ENCODE data around the gene COX4I2.

Gene COX4I2

DNA sequence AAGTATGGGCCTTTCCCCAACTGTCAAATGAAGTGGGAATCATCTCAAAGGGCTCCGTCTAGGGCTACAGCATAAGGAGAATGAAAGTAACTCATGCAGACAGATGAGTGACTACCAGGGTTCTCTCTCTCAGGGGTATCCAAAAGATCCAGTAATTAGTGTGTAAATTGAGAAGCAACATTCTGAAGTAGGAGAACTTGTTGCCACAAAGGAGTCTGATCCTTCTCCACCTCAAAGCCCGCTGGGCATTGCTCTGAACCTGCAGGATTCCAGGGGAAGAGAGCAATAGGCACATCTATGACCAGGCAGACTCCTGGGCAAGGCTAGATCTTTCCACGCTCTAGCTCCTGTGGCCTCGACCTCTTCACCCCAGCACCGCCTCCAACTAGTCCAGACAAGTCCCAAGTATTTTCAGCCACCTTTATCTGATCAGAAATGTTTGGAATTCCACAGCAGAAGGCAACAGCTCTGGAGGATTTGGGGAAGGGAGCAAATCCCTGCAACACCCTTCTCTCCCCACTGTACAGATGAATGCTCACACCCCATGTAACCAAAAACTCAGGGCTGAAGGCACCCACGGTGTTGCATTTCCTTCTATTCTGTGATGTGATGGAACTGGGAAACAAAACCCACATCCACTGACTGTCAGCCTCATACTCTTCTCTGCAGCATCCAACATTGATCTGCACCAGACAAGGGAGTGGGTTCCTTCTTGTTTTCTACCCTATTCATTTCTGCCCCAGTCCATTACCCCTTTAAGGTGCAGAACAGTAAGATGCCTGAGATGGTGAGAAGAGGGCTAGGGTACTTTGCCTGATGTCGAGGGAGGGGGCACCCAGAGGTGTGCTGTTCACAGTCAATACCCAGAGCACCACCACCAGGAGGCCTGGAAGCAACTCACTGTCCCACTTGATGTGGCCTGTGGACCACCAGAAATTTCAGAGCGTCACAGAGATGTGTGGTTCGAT, 41.0 kb downstream of the COX4I2 start:
- DNase-seq, result no peak

DNA sequence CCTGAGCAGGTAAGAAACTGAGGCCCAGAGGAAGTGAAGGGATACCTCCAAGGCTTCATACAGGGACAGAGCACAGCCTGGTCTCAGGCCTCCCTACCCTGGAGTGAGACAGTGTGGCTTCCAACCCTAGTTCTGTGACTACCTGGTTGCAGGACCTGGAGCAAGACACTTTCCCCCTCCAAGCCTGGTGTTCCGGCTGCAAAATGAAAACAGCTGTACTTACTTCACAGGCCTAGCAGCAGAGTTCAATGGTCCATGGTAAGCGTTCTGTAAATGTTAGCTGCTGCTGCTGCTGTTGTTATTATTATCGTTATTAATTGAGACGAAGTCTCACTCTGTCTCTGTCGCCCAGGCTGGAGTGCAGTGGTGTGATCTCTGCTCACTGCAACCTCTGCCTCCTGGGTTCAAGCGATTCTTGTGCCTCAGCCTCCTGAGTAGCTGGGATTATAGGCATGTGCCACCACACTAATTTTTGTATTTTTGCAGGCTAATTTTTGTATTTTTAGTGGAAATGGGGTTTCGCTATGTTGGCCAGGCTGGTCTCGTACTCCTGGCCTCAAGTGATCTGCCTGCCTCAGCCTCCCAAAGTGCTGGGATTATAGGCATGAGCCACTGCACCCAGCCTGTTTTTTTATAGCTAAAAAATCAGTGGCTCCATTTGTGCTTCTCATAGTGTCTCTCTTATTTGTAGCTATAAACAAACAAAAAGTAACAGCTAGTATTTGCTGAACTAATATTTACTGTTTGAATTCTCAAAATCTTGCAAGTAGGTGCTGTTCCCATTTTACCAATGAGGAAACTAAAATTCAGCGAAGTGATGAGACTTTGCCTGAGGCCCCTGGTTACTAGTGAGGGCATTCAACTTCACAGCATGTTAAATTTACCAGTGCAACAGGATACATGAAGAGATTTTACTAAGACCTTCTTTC, 41.9 kb downstream of the COX4I2 start:
- DNase-seq, result no peak

DNA sequence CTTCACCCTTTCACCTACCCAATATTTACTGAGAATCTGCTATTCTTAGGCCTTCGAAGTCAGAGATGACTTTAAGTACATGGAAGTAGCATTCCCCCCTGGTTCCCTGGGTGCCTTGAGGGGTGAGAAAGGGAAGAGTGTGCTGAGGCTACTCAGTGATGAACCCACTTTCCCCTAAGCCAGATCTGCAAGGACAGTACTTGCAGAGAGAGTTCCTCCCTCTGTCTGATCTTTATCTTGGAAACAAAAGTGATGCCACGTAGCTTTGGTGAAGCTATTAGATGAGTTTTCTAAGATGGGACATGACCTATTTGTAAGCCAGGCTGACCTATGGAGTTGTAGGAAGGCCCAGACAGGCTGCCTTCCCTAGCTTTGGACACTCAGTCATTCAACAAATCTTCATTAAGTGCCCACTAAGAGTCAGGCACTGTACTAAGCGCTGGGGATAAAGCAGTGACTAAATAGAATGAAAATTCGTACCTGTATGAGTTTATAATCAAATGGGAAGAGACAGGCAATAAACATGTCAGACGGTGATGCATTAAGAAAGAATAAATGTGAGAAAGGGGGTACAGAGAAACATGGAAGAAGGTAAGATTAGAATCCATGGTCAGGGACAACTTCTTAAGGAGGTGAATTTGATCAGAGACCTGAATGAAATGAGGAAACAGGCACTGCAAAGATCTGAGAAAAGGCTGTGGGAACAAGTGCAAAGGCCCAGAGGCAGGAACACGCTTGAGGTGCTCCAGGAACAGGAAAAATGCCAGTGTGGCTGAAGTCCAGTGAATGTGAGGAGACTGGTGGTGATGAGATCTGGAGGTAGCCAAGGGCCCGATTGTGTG, 42.8 kb downstream of the COX4I2 start:
- DNase-seq, result no peak

DNA sequence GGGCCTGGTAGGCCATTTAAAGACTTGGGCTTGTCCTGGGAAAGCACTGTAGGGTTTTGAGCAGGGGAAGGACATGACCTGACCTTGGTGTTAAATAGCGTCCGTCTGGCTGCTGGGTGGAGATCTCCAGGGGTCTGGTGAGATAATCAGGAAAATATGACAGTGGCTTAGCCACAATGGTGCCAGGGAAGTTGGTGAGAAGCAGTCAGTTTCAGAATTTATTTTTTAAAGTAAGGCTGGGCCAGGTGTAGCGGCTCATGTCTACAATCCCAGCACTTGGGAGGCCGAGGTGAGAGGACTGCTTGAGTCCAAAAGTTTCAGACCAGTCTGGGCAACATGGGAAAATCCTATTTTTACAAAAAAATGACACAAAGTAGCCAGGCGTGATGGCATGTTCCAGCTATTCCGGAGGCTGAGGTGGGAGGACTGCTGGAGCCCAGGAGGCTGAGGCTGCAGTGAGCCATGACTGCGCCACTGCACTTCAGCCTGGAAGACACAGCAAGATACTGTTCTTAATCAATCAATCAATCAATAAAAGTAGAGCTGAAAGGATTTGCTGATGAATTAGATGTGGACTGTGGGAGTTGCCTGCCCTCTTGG, 43.5 kb downstream of the COX4I2 start:
- no peak for DNase-seq

DNA sequence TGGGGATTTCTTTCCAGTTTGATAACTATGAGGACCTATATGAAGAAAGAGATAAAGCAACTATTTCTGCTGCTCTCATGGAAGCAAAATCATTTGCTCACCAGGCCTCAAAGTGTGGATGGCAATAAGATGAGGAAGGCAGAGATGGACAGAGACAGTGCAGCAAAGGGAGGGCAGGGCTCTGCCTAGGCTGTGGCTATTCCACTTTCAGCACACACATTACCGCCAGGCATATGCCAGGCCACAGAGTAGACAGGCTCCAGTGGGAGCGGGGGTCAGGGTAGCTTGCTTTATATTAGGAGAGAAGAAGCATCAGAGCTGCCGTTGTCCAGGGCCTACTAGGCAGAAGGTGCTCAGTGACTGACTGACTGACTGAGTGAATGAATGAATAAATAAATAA, 44.1 kb downstream of the COX4I2 start:
- DNase-seq, result no peak

DNA sequence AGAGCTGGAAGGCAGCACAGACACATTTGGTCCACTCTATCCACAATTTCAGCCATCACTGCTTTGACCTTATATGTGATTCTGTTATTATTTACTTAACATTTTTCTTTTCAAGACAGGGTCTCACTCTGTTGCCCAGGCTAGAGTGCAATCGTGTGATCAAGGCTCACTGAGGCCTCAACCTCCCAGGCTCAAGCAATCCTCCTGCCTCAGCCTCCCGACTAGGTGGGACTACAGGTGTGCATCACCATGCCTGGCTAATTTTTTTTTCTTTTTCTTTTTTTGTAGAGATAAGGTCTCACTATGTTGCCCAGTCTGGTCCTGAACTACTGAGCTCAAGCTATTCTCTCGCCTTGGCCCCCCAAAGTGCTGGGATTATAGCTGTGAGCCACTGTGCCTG, 44.6 kb downstream of the COX4I2 start:
- DNase-seq, result no peak

DNA sequence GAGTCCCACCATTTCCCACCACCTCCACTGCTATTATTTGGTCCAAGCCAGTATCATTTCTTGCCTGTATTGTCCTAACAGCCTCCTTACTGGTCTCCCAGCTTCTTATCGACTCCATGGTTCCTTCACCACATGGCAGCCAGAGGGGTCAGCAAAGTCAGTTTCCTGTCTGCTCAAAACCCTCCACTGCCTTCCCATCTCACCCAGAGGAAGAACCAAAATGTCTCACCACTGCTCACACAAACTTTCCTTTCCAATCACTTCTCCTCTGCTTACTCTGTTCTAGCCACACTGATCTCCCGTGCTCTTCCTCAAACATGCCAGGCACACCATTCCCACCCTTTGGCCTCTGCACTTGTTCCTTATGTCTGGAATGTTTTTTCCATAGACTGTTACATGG, 45.2 kb downstream of the COX4I2 start:
- DNase-seq, result no peak

DNA sequence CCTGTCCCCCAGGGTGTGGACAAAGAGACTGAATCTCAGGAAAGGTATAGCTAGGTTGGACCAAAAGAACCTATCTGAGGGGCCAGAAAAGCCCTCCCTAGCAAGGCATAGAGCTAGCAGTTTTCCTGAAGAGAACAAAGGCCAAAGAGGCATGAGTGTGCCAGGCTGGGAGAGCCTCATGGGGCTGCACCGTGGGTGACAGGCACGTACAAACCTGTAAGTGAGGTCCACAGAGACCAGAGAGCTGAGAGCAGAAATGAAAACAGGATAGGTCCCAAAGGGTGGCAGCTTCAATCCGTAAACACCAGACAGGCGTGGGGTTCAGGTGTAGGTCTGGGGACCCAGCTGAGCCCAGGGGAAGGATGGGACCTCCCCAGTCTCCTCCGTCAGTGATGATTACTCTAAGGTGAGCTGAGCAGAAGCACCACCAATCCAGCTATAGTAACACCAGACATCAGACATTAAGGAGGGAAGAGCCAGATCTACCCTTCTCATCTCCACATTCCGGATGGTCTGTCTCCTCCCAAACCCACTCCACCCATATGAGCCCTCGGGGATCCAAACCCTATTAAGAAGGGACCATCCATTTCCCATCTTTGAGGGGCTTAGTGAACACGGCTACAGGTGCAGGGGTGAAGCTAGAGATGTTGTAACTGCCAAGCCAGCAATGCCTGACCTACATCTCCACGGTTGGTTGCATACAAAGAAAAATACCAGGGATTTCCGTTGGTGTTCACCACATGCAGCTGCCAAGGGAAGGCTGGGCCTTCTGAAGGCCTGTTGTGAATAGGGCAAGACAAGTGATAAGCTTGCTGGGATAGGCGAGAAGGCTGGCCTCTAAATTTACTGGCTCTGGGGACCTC, 46.7 kb downstream of the COX4I2 start:
- DNase-seq, result no peak

DNA sequence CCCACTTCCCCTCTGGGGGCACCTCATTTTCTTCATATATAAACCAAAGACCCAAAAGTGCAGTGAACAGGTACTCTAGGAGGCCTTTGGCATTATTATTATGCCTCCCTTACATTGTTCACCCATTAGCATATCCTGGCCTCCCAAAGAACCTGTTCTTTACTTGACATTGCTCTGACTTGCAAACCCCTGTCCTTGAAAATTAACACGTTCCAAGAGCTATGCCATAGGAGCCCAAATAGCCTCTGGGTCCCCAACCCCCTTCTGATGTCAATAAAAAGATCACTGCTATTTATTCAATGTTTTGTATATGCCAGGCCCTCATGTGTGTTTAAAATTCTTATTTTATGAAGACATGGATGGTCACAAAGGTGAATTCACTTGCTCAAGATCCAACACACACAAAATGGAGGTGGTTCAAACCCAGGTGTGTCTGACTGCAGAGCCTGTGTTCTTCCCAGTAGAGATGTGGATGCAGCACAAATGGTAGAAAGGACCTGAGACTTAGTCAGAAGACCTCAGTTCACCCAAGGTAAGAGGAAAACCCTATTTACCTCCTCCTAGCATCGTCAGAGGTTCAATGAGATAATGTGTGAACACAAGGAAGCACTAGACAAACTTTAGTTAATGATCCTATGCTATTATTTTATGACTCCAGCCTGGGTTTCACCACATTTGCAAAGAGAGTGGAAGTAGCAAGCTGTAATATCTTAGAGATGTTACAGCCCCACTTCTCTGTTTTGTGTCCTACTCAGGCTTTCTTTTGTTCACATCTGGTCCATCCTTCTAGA, 48.3 kb downstream of the COX4I2 start:
- no peak for DNase-seq

DNA sequence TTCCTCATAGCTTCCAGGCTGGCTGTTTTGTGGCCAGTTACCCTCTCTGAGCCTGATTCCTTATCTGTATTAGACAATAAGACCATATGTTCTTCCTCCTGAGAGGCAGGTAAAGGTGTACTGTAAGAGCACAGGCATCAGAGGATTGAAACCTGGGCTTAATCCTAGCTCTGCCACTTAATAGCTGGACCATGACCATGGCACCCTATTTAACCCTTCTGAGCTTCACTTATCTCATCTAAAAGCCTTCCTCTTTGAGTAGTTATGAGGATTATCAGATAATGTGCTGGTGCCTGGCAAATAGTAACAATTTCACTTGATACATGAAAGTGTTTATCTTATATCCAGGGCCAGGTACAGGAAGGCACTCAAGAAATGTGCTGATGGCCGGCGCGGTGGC, 50.1 kb downstream of the COX4I2 start:
- no peak for DNase-seq

DNA sequence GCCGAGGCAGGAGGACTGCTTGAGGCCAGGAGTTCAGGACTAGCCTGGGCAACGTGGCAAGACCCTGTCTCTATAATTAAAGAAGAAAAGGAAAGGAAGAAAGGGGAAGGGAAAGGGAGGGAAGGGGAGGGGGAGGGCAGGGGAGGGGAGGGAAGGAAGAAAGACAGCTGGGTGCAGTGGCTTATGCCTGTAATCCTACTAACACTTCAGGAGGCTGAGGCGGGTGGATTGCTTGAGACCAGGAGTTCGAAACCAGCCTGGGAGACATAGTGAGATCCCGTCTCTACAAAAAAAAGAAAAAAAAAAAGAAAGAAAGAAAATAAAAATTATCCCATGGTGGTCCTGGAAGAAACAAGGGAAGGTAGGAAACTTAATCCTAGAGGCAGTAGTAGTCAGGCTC, 51.4 kb downstream of the COX4I2 start:
- no peak for DNase-seq

DNA sequence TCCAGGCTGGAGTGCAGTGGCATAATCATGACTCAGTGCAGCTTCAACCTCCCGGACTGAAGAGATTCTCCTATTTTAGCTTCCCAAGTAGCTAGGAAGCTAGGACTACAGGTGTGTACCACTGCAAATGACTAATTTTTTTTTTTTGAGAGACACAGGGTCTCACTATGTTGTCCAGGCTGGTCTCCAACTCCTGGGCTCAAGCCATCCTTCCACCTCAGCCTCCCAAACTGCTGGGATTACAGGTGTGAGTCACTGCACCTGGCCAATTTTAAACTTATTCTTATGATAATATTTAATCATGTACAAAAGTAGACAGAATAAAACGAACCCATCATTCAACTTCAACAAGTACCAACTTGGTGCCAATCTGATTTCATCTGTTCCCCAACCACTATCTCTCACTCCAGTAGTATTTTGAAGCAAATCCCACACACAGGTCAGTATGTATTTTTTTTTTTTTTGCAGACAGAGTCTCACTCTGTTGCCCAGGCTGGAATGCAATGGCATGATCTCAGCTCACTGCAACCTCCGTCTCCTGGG, 52.5 kb downstream of the COX4I2 start:
- no peak for DNase-seq

DNA sequence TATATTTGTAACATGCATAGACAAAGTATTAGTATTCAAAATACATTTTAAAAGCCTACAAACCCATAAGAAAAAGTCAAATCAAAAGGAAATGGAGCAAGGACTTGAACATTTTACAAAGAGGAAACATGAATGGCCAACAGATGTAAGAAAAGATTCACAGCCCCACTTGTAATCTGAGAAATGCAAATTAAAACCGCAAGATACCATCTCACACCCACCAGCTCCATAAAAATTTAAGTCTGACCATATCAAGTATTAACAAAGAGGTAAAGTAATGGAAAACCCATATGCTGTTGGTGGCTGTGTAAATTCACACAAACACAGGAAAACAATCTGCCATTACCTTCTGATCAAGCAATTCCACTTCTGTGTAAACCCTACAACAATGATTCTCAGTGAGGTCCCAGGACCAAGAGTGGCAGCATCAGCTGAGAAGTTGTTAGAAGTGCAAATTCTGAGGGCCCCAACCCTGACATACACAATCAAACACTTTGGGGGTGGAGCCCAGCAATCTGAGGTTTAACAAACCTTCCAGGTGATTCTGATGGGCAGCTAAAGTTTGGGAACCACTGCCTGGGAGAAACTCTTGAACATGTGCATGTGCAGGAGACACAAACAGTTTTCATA, 54.0 kb downstream of the COX4I2 start:
- DNase-seq, result no peak

DNA sequence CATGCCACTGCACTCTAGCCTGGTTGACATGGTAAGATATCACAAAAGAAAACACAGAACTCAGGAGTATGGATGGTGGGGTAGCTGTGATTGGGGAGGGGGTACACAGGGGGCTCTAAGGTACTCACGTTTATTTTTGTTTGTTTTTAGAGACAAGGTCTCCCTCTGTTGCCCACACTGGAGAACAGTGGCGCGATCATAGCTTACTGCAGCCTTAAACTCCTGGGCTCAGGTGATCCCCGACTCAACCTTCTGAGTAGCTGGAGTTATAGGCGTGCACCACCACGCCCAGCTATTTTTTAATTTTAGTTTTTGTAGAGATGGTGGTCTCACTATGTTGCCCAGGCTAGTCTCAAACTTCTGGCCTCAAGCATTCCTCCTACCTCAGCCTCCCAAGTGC, 55.7 kb downstream of the COX4I2 start:
- DNase-seq, result no peak

DNA sequence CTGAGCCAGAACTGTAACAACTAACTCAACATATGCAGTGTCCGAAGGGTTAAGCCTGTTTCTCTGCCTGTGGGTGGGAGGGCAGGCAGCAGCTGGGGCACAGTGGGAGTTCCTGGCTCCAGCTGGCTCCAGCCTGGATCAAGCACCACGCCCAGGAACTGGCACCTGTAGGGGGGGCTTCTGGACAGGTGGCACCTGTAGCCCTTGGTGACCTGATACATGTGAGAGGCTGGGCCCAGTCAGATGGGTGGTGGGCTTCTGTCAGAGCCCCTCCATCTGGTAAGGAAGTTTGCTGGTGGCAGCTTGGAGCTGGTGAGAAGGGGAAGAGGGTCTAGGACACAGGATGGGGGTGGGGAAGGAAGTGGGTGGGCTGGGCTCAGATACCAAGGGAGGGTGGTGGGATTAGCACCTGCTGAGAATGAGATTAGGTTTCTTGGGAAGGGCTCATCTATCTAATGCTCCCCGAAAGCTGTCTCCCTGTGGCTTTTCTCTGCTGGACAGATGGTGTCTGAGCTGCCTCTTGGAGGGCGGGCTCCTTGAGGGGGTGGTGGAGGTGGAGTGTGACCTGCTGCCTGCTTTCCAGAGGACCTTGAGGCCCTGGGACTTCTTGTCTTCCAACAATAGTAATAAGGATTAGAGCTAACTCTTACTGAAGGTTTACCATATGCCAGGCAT, 56.4 kb downstream of the COX4I2 start:
- DNase-seq, result no peak

Measured in bone marrow (tissue), 2 donors.